K562 (cell line): ENCODE results near the gene NMRK2. TPM values are rescaled to one million over a fixed set of nuclear protein-coding genes. Genes with fewer than 3 reads are reported as not detected.
A peak's percentile ranks its signal among the peaks of the same experiment; 100 is the strongest.

ENCODE experiments used
- AFF1 ChIP-seq, 2 experiments: fragments of 450-650 bp; IDR thresholded peaks; 2 replicates each; pipeline ENCODE4 v1.6.1; 2018; ENCODE audit warnings: mild to moderate bottlenecking in 2 of 2, low read depth in 1 of 2; ENCODE audit not compliant: partially characterized antibody in 2 of 2
- CHD2 ChIP-seq: IDR thresholded peaks from 2 replicates; pipeline ENCODE4 v1.6.1; 2011; ENCODE audit warnings: low read depth, low read length
- DDX20 ChIP-seq: fragments of 450-650 bp; IDR thresholded peaks from 2 replicates; pipeline ENCODE4 v1.6.1; 2016; ENCODE audit warnings: missing genetic modification characterization, low read depth, mild to moderate bottlenecking, missing compliant biosample characterization, moderate library complexity
- E2F1 ChIP-seq: sonication (generic); formaldehyde crosslinking; IDR thresholded peaks from 2 replicates; pipeline ENCODE4 v1.8.1; 2023; ENCODE audit warnings: mild to moderate bottlenecking, missing genetic modification reagents, moderate library complexity
- HDAC3 ChIP-seq: fragments of 450-650 bp; IDR thresholded peaks from 2 replicates; pipeline ENCODE4 v1.6.1; 2018; ENCODE audit warnings: borderline replicate concordance, mild to moderate bottlenecking, moderate library complexity; ENCODE audit not compliant: partially characterized antibody
- HNRNPH1 ChIP-seq: fragments of 200-400 bp; formaldehyde crosslinking; optimal IDR thresholded peaks from 2 replicates; pipeline ENCODE3; 2017; ENCODE audit warnings: low read depth, mild to moderate bottlenecking, low read length, moderate library complexity
- KLF10 ChIP-seq: fragments of 250-450 bp; sonication (Bioruptor Pico); IDR thresholded peaks from 2 replicates; pipeline ENCODE4 v1.6.1; 2021; ENCODE audit warnings: matching md5 sums
- MAFK ChIP-seq: IDR thresholded peaks from 2 replicates; pipeline ENCODE4 v1.6.1; 2011; ENCODE audit warnings: low read length, improper control_type of control experiment
- NR4A1 ChIP-seq, 2 experiments: fragments of 250-450 bp in 1 of 2; fragments of 450-650 bp in 1 of 2; sonication (Bioruptor Pico) in 1 of 2; IDR thresholded peaks; 2 replicates each; pipeline versions ENCODE4 v1.4.0 to v1.6.1; 2016 to 2020; ENCODE audit warnings: mild to moderate bottlenecking in 2 of 2, missing compliant biosample characterization in 1 of 2, missing genetic modification characterization in 1 of 2, moderate library complexity in 1 of 2
- PML ChIP-seq: IDR thresholded peaks from 2 replicates; pipeline ENCODE4 v1.6.1; 2012; ENCODE audit warnings: low read length, inconsistent platforms
- RB1 ChIP-seq: fragments of 450-650 bp; IDR thresholded peaks from 2 replicates; pipeline ENCODE4 v1.6.1; 2017; ENCODE audit warnings: low read depth, mild to moderate bottlenecking
- SRSF9 ChIP-seq: fragments of 200-400 bp; formaldehyde crosslinking; IDR thresholded peaks from 2 replicates; pipeline ENCODE4 v1.6.1; 2017; ENCODE audit warnings: low read depth, low read length, borderline replicate concordance
- TARDBP ChIP-seq: fragments of 450-650 bp; IDR thresholded peaks from 2 replicates; pipeline ENCODE4 v1.6.1; 2016
- TBL1XR1 ChIP-seq, 2 experiments: IDR thresholded peaks; 2 replicates each; pipeline ENCODE4 v1.6.1; 2012; ENCODE audit warnings: improper control_type of control experiment in 2 of 2, low read length in 2 of 2, mild to moderate bottlenecking in 1 of 2
- THRA ChIP-seq: fragments of 450-650 bp; IDR thresholded peaks from 2 replicates; pipeline ENCODE4 v1.6.1; 2017; ENCODE audit warnings: mild to moderate bottlenecking, moderate library complexity
- U2AF1 ChIP-seq: fragments of 200-400 bp; formaldehyde crosslinking; optimal IDR thresholded peaks from 2 replicates; pipeline ENCODE3; 2017; ENCODE audit warnings: mild to moderate bottlenecking, low read depth, low read length, moderate library complexity
- ZNF408 ChIP-seq: fragments of 250-450 bp; sonication (Bioruptor Pico); IDR thresholded peaks from 2 replicates; pipeline ENCODE4 v1.4.0; 2020; ENCODE audit warnings: low read depth, mild to moderate bottlenecking, moderate library complexity
- ZNF444 ChIP-seq: fragments of 250-450 bp; sonication (Bioruptor Pico); IDR thresholded peaks from 2 replicates; pipeline ENCODE4 v1.4.0; 2020; ENCODE audit warnings: mild to moderate bottlenecking, moderate library complexity
- ZNF445 ChIP-seq: fragments of 250-450 bp; sonication (Bioruptor Pico); IDR thresholded peaks from 2 replicates; pipeline ENCODE4 v1.4.0; 2020; ENCODE audit warnings: low read depth, mild to moderate bottlenecking, moderate library complexity
- polyA plus RNA-seq, 8 experiments: library from polyadenylated mRNA; depleted of rRNA in 4 of 8; stranded (reverse) in 5 of 8; unstranded in 3 of 8; fragments of >200 nt; fragmentation: Nextera tagmentation in 2 of 8; fragmentation: Illumina TruSeq in 1 of 8; extraction: Ambion mirVana in 2 of 8; extraction: Trizol in 1 of 8; gene quantifications; 2 replicates each; pipeline versions ENCODE4 v1.2.1 to v1.2.3, GENCODE V29; 2011 to 2014; ENCODE audit warnings: inconsistent platforms in 1 of 8, missing spikeins in 1 of 8
- total RNA-seq, 7 experiments: library from RNA; depleted of rRNA in 6 of 7; stranded (reverse); fragments of >200 nt in 6 of 7; fragmentation: Illumina TruSeq in 2 of 7; extraction: Trizol in 2 of 7; gene quantifications; 2 replicates each; pipeline versions ENCODE4 v1.2.1 to v1.2.3, GENCODE V29; 2011 to 2021; ENCODE audit warnings: low replicate concordance in 1 of 7
- TF ChIP-seq, protein P1 (sequence below): fragments of 450-650 bp; IDR thresholded peaks from 2 replicates; pipeline ENCODE4 v1.6.1; 2018; ENCODE audit warnings: mild to moderate bottlenecking, low read depth; ENCODE audit not compliant: partially characterized antibody

NMRK2 gene
- total and polyA plus RNA-seq, 9 of the 15 experiments (the other 6 are each of a cell fraction or from before 2014, with no cell fraction given): not detected

- TF ChIP-seq ZNF444 (CRISPR knock-in tag) (no peak), ZNF445 (CRISPR knock-in tag) (no peak), HDAC3 (no peak), U2AF1 (no peak), KLF10 (no peak), SRSF9 (no peak), HNRNPH1 (no peak), THRA (no peak), PML (no peak), AFF1 (IDR thresholded peaks at IDR 0.05; ENCODE audit: low read depth in 1 of 2, partially characterized antibody in 2 of 2) (no peak), DDX20 (no peak), MAFK (no peak), TARDBP (no peak), E2F1 (CRISPR knock-in tag) (peak; percentile 59; the same call in 1 of the 2 replicates), TBL1XR1 (IDR thresholded peaks at IDR 0.05; ENCODE audit: low read length in 2 of 2) (no peak), RB1 (0 out of 2 replicates have a peak, but pooled peaks have one; percentile 26), ZNF408 (CRISPR knock-in tag) (no peak), NR4A1 (CRISPR knock-in tag; IDR thresholded peaks at IDR 0.05) (no peak), NR4A1 (tag; IDR thresholded peaks at IDR 0.05) (no peak), CHD2 (peak; percentile 87)
- TF ChIP-seq, protein P1, sequence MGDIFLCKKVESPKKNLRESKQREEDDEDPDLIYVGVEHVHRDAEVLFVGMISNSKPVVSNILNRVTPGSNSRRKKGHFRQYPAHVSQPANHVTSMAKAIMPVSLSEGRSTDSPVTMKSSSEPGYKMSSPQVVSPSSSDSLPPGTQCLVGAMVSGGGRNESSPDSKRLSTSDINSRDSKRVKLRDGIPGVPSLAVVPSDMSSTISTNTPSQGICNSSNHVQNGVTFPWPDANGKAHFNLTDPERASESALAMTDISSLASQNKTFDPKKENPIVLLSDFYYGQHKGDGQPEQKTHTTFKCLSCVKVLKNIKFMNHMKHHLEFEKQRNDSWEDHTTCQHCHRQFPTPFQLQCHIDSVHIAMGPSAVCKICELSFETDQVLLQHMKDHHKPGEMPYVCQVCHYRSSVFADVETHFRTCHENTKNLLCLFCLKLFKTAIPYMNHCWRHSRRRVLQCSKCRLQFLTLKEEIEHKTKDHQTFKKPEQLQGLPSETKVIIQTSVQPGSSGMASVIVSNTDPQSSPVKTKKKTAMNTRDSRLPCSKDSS: no peak
Observed at GRCh38 chr19:3970808-3971598, 38.1 kb downstream of the NMRK2 start, which contains the start of gene DAPK3 (continued).
